Kidney (tissue), 14 donors: ENCODE results near the gene KCNK1. TPM values are rescaled to one million over a fixed set of nuclear protein-coding genes. Genes with fewer than 3 reads are reported as not detected.
A peak's percentile ranks its signal among the peaks of the same experiment; 100 is the strongest.

Experiments
- DNase-seq, 5 donors: peaks; one replicate each; pipeline ENCODE4 v3.0.0-alpha.2; 2013 to 2020
- FAIRE-seq: peaks from 2 replicates; lab custom pipeline; 2012; peaks lifted over from hg19 to GRCh38; lab: Jason Lieb, UNC
- H3K27ac ChIP-seq, 2 donors: one replicate each; pipeline ENCODE4 v1.7.0; 2013; ENCODE audit warnings: low read depth in 2 of 2, low read length in 2 of 2, inconsistent platforms in 1 of 2
- H3K27me3 ChIP-seq: one replicate; pipeline ENCODE4 v1.7.1; 2013; ENCODE audit warnings: low read length, inconsistent platforms; ENCODE audit not compliant: control insufficient read depth, insufficient read depth
- H3K36me3 ChIP-seq, 3 donors: one replicate each; pipeline versions ENCODE4 v1.7.0 to v1.7.1; 2013; ENCODE audit warnings: low read length in 3 of 3, control low read depth in 1 of 3, inconsistent platforms in 1 of 3; ENCODE audit not compliant: insufficient read depth in 3 of 3, control insufficient read depth in 2 of 3
- H3K4me1 ChIP-seq, 3 donors: one replicate each; pipeline versions ENCODE4 v1.7.0 to v1.7.1; 2013; ENCODE audit warnings: low read length in 3 of 3, inconsistent platforms in 1 of 3, low read depth in 1 of 3; ENCODE audit not compliant: control insufficient read depth in 2 of 3, insufficient read depth in 2 of 3
- H3K4me3 ChIP-seq, 3 donors: one replicate each; pipeline versions ENCODE4 v1.7.0 to v1.8.1; 2013; ENCODE audit warnings: low read length in 3 of 3, control low read depth in 1 of 3, inconsistent platforms in 1 of 3
- H3K9ac ChIP-seq, 3 donors: one replicate each; pipeline versions ENCODE4 v1.7.0 to v1.7.1; 2013; ENCODE audit warnings: low read length in 3 of 3, control low read depth in 1 of 3, inconsistent platforms in 1 of 3
- H3K9me3 ChIP-seq, 3 donors: one replicate each; pipeline versions ENCODE4 v1.7.0 to v1.7.1; 2013; ENCODE audit warnings: low read length in 3 of 3, control low read depth in 1 of 3, inconsistent platforms in 1 of 3; ENCODE audit not compliant: control insufficient read depth in 2 of 3, insufficient read depth in 1 of 3
- intact Hi-C: fragments of 100-400 bp; cut with DNase I; formaldehyde crosslinking; loops from one replicate; pipeline ENCODE4 v1.11.1; 2022
- polyA plus RNA-seq: library from polyadenylated mRNA; stranded (reverse); fragments of 350-450 nt; fragmentation: Illumina TruSeq; extraction: RNeasy Lipid Tissue Mini Kit (QIAGEN cat#74804); gene quantifications from one replicate; pipeline ENCODE4 v1.2.3, GENCODE V29; 2014; ENCODE audit warnings: low read depth, low replicate concordance; ENCODE audit not compliant: insufficient read depth
- total RNA-seq: library from RNA; stranded (reverse); fragmentation: NEBNext Ultra II Directional; extraction: Animal tissue kit (Norgen Biotek cat#: 25700); gene quantifications from one replicate; pipeline ENCODE4 v1.2.1, GENCODE V29; 2021
- TF ChIP-seq, protein P1 (sequence below): IDR thresholded peaks from 3 replicates; pipeline ENCODE4 v1.5.1; 2012; ENCODE audit warnings: mild to moderate bottlenecking, moderate library complexity, borderline replicate concordance; ENCODE audit not compliant: insufficient read depth; ENCODE audit errors: extremely low read depth
- donor health status: control.
- donor health status: control.
- donor health status: control.
- donor health status: control.
- donor health status: control.
- donor health status: DM: yes; HTN: yes; CAD: no.
- donor health status: Normal renal cell carcinoma (clear cell type).

Gene KCNK1
- total and polyA plus RNA-seq, 2 donors from 2014 or later = 10.0 to 10.7 TPM

DNA sequence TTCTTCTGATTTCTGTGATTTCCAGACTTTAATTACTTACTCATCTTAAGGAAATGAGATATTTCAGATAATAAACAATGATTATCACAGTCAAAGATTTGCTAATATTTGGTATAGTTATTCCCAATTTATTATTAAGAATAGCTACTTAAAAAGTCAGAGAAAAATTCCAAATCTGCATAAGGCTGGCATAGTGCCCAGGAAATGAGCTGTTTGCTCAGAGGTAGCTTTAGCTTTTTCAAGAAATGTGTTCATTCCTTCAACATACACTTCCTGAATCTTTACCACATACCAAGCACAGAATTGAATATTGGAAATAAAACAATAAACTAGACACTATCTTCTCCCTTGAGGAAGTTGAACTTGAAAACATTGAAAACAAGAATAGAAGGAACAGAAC is 44.3 kb upstream of the KCNK1 start:
- FAIRE-seq (no peak), DNase-seq (peak in 2 of 5 donors; percentile 17 to 27)
- intact Hi-C loops = no loop called here
- TF ChIP-seq, protein P1, sequence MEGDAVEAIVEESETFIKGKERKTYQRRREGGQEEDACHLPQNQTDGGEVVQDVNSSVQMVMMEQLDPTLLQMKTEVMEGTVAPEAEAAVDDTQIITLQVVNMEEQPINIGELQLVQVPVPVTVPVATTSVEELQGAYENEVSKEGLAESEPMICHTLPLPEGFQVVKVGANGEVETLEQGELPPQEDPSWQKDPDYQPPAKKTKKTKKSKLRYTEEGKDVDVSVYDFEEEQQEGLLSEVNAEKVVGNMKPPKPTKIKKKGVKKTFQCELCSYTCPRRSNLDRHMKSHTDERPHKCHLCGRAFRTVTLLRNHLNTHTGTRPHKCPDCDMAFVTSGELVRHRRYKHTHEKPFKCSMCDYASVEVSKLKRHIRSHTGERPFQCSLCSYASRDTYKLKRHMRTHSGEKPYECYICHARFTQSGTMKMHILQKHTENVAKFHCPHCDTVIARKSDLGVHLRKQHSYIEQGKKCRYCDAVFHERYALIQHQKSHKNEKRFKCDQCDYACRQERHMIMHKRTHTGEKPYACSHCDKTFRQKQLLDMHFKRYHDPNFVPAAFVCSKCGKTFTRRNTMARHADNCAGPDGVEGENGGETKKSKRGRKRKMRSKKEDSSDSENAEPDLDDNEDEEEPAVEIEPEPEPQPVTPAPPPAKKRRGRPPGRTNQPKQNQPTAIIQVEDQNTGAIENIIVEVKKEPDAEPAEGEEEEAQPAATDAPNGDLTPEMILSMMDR = no peak
- Histone ChIP-seq H3K4me3 (no peak overlapping the region), H3K27ac (no peak overlapping the region), H3K4me1 (no peaks in the 10 kb centered on the region), H3K36me3 (no peaks in the 10 kb centered on the region), H3K9me3 (no peaks in the 10 kb centered on the region), H3K9ac (no peak overlapping the region), H3K27me3 (no peaks in the 10 kb centered on the region)

DNA sequence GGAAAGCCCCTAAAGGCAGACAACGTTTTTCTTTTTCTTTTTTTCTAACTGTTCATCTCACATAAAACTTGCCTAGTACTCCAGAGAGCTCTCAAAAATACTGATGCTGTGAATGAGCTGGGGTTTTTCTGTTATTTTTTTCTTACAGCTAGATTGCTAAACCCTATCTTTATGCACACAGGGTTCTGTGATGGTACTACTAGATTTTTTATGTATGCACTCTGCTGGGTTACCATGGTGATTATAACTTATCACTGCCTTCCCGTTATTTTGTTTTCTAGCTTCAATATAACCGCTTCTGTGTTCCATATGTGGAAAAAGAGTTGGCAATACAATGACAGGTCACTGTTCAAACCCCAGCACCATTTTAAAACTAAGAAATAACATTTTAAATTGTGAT is 43.7 kb upstream of the KCNK1 start:
- Histone ChIP-seq H3K4me1 (no peaks in the 10 kb centered on the region), H3K9me3 (no peaks in the 10 kb centered on the region), H3K27me3 (no peaks in the 10 kb centered on the region), H3K9ac (no peak overlapping the region), H3K27ac (no peak overlapping the region), H3K4me3 (no peak overlapping the region), H3K36me3 (no peaks in the 10 kb centered on the region)
- TF ChIP-seq, protein P1 = no peak
- intact Hi-C loops = no loop called here
- no peak for DNase-seq
- no peak for FAIRE-seq

DNA sequence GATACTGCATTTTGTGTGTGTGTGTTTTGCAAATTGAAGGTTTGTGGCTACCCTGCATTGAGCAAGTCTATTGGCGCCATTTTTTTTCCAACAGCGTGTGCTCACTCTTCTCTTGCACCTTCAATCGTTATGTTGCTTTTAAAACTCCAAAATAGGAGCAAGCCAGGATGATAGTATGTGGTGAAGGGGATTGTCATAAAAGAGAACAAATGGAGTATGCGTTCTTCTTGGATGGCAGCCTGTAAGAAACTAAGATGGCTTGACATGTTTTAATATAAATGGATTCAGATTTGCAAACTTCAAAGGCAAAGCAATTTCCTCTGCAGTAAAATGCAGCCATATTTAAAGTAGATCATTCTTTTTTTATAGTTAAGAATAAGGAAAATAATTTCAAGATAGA is 43.2 kb upstream of the KCNK1 start:
- H3K27me3 ChIP-seq = no peaks in the 10 kb centered on the region
- FAIRE-seq (no peak), DNase-seq (no peak)
- no peaks in the 10 kb centered on the region for H3K9me3 ChIP-seq
- intact Hi-C loops = no loop called here
- H3K9ac ChIP-seq = no peak overlapping the region
- no peaks in the 10 kb centered on the region for H3K36me3 ChIP-seq
- H3K4me1 ChIP-seq = no peaks in the 10 kb centered on the region
- TF ChIP-seq, protein P1 = no peak
- no peak overlapping the region for H3K27ac ChIP-seq
- no peak overlapping the region for H3K4me3 ChIP-seq

DNA sequence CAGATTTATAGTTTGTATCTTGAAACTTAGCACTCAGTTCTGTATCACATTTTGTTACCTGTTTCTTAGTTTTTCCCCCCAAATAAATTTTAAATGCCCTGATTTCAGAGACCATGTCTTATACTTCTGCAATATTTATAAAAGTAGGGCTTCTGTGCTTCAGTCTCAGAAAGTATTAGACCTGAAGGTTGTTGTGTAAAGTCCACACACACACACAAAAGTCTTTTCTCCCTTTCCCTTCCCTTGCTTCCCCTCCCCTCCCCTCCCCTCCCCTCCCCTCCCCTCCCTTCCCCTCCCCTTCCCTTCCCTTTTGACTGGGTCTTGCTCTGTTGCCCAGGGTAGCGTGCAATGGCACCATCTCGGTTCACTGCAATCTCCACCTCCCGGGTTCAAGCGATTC is 41.0 kb upstream of the KCNK1 start:
- H3K4me1 ChIP-seq = no peaks in the 10 kb centered on the region
- intact Hi-C loops = no loop called here
- no peak for FAIRE-seq

More for the DNA sequence above, 41.0 kb upstream of the KCNK1 start:
- no peak for DNase-seq
- H3K36me3 ChIP-seq = no peaks in the 10 kb centered on the region
- H3K9ac ChIP-seq = no peak overlapping the region
- no peaks in the 10 kb centered on the region for H3K27me3 ChIP-seq
- H3K9me3 ChIP-seq = no peaks in the 10 kb centered on the region
- H3K27ac ChIP-seq = no peak overlapping the region
- no peak overlapping the region for H3K4me3 ChIP-seq
- TF ChIP-seq, protein P1 = no peak
